Panc1 (cell line): ENCODE measurements around the gene CD9. TPM values are rescaled to one million over a fixed set of nuclear protein-coding genes. Genes with fewer than 3 reads are reported as not detected.

ENCODE experiments used
- ATAC-seq: fragments of 200-7000 bp; cut with Tn5 transposase; 2 replicates; pipeline ENCODE4 v1.9.1; 2020; ENCODE audit warnings: mild to moderate bottlenecking, moderate library complexity
- BruUV-seq: library from RNA; stranded (reverse); fragments of 400-500 nt; replicated peaks from 2 replicates; lab custom pipeline; 2021; lab: Mats Ljungman, UMichigan
- CTCF ChIA-PET: fragments of 300-600 bp; sonication (Branson Sonifier 250); formaldehyde crosslinking; loops from one replicate; lab custom pipeline; 2022; ENCODE audit warnings: antibody characterized with exemption; lab: Charles Lee
- POLR2A ChIA-PET: fragments of 300-600 bp; sonication (Branson Sonifier 250); formaldehyde crosslinking; loops from one replicate; lab custom pipeline; 2022; ENCODE audit warnings: antibody characterized with exemption; lab: Charles Lee
- DNase-seq: peaks from one replicate; pipeline ENCODE4 v3.0.0-alpha.2; 2010; ENCODE audit warnings: low read depth, low spot score
- H3K27ac ChIP-seq: 2 replicates; pipeline ENCODE4 v1.5.1; 2011; ENCODE audit warnings: mild to moderate bottlenecking, low read length, inconsistent platforms
- H3K27me3 ChIP-seq: fragments of 200-500 bp; sonication (Bioruptor generic); 2 replicates; pipeline ENCODE4 v1.6.0; 2014; ENCODE audit warnings: low read length, inconsistent platforms; ENCODE audit not compliant: control insufficient read depth, insufficient read depth
- H3K36me3 ChIP-seq: fragments of 200-500 bp; sonication (Bioruptor generic); 2 replicates; pipeline ENCODE4 v1.5.1; 2014; ENCODE audit warnings: inconsistent platforms, mild to moderate bottlenecking, low read length, moderate library complexity; ENCODE audit not compliant: control insufficient read depth, insufficient read depth
- H3K4me1 ChIP-seq: 2 replicates; pipeline ENCODE4 v1.5.1; 2011; ENCODE audit warnings: inconsistent platforms, mild to moderate bottlenecking, low read length, moderate library complexity; ENCODE audit not compliant: control insufficient read depth, insufficient read depth
- H3K4me3 ChIP-seq, 2 experiments: 2 replicates each; pipeline ENCODE4 v1.5.1; 2011 to 2012; ENCODE audit warnings: low read depth in 2 of 2, low read length in 2 of 2, mild to moderate bottlenecking in 2 of 2, inconsistent platforms in 1 of 2, moderate library complexity in 1 of 2
- H3K9me3 ChIP-seq: fragments of 200-500 bp; sonication (Bioruptor generic); 2 replicates; pipeline ENCODE4 v1.5.1; 2014; ENCODE audit warnings: low read depth, mild to moderate bottlenecking, inconsistent platforms, low read length, moderate library complexity; ENCODE audit not compliant: control insufficient read depth, insufficient read depth
- CTCF ChIP-seq: fragments of 450-650 bp; IDR thresholded peaks from 2 replicates; pipeline ENCODE4 v1.5.1; 2017; ENCODE audit warnings: mild to moderate bottlenecking
- POLR2AphosphoS5 ChIP-seq: IDR thresholded peaks from 2 replicates; pipeline ENCODE4 v1.6.1; 2012; ENCODE audit warnings: mild to moderate bottlenecking, low read depth, low read length, moderate library complexity
- REST ChIP-seq, 2 experiments: IDR thresholded peaks; 2 replicates each; pipeline ENCODE4 v1.6.1; 2011 to 2012; ENCODE audit warnings: low read depth in 2 of 2, control low read depth in 1 of 2, low read length in 1 of 2, mild to moderate bottlenecking in 1 of 2, moderate library complexity in 1 of 2; ENCODE audit not compliant: insufficient read depth in 1 of 2
- SIN3A ChIP-seq: IDR thresholded peaks from 2 replicates; pipeline ENCODE4 v1.6.1; 2012; ENCODE audit warnings: low read depth, mild to moderate bottlenecking, low read length, moderate library complexity, borderline replicate concordance; ENCODE audit not compliant: insufficient read depth
- TCF7L2 ChIP-seq: IDR thresholded peaks from 2 replicates; pipeline ENCODE4 v1.6.1; 2011; ENCODE audit warnings: mild to moderate bottlenecking, low read depth, low read length, inconsistent platforms
- in situ Hi-C: cut with HindIII; loops from 2 replicates; pipeline ENCODE4 v1.10.0; 2016; ENCODE audit warnings: low sequenced_read_pairs, low pct_unique_long_range_greater_than_20kb
- intact Hi-C: fragments of 100-400 bp; cut with micrococcal nuclease; formaldehyde crosslinking; loops from one replicate; pipeline ENCODE4 v1.10.0; 2022; ENCODE audit not compliant: unreplicated experiment
- total RNA-seq: library from RNA; stranded (reverse); gene quantifications from one replicate; pipeline ENCODE4 v1.2.1, GENCODE V29; 2021; ENCODE audit not compliant: unreplicated experiment

CD9 gene
- total RNA-seq, 1 experiment from 2014 or later, result 103 TPM

- CTCF ChIA-PET, result interaction anchor here (0.6 kb wide), 1 partner anchor 75 kb away, joined by 4 read pairs; no protein-coding TSS in a partner anchor
- H3K9me3 ChIP-seq, result no peaks in the 10 kb centered on the region
- intact Hi-C loops (no loop called here), in situ Hi-C loops (no loop called here)
- H3K4me3 ChIP-seq, result no peak overlapping the region
- H3K27ac ChIP-seq, result no peak overlapping the region
- no peaks in the 10 kb centered on the region for H3K27me3 ChIP-seq
- TF ChIP-seq REST (IDR thresholded peaks at IDR 0.05; ENCODE audit: insufficient read depth in 1 of 2, low read depth in 2 of 2, low read length in 1 of 2) (no peak), CTCF (no peak), SIN3A (no peak), POLR2AphosphoS5 (no peak), TCF7L2 (no peak)
- POLR2A ChIA-PET, result no interaction called here
- ATAC-seq (no peak), DNase-seq (no peak)
- peaks cover 35% of the 10 kb centered on the region for H3K4me1 ChIP-seq
- BruUV-seq, result no TSS peak
- no peaks in the 10 kb centered on the region for H3K36me3 ChIP-seq
These were observed 18.2 kb downstream of the CD9 start for GRCh38 chr12:6218347-6218925.

GRCh38 chr12:6219980-6220379, 19.8 kb downstream of the CD9 start:
- POLR2A ChIA-PET, result no interaction called here
- in situ Hi-C loops (no loop called here), intact Hi-C loops (no loop called here)
- Histone ChIP-seq H3K9me3 (no peaks in the 10 kb centered on the region), H3K4me1 (peaks cover 23% of the 10 kb centered on the region), H3K27me3 (no peaks in the 10 kb centered on the region), H3K36me3 (no peaks in the 10 kb centered on the region), H3K4me3 (no peak overlapping the region), H3K27ac (no peak overlapping the region)
- CTCF ChIA-PET, result no interaction called here
- TF ChIP-seq TCF7L2, result no peak
- no peak for TF ChIP-seq POLR2AphosphoS5
- no peak for TF ChIP-seq SIN3A
- TF ChIP-seq CTCF, result no peak
- no peak for TF ChIP-seq REST (IDR thresholded peaks at IDR 0.05; ENCODE audit: insufficient read depth in 1 of 2, low read depth in 2 of 2, low read length in 1 of 2)
- ATAC-seq (no peak), DNase-seq (no peak)
- BruUV-seq, result no TSS peak
